HL-60 (cell line): ENCODE data around the gene PRKAR1B.

ENCODE experiments used
- CTCF ChIP-seq: IDR thresholded peaks from one replicate; pipeline ENCODE4 v1.5.1; 2011; ENCODE audit warnings: low read length, control low read depth, inconsistent platforms; ENCODE audit not compliant: insufficient read depth
- GABPA ChIP-seq: IDR thresholded peaks from 2 replicates; pipeline ENCODE4 v1.6.1; 2012; ENCODE audit warnings: low read depth
- POLR2AphosphoS5 ChIP-seq: IDR thresholded peaks from 2 replicates; pipeline ENCODE4 v1.6.1; 2012; ENCODE audit warnings: low read depth
- REST ChIP-seq: IDR thresholded peaks from 2 replicates; pipeline ENCODE4 v1.6.1; 2012; ENCODE audit warnings: low read depth; ENCODE audit not compliant: insufficient replicate concordance

GRCh38 chr7:754531-755412 is 27.7 kb upstream of the PRKAR1B start:
- no peak for TF ChIP-seq CTCF
- no peak for TF ChIP-seq POLR2AphosphoS5
- no peak for TF ChIP-seq GABPA
- no peak for TF ChIP-seq REST
